Naive thymus-derived CD8-positive, alpha-beta T cell (primary cell): ENCODE results near the gene CCNT2. TPM values are rescaled to one million over a fixed set of nuclear protein-coding genes. Genes with fewer than 3 reads are reported as not detected.

Source experiments
- ATAC-seq, 2 donors: fragments of 150-1000 bp; cut with Tn5 transposase in 1 of 2; sonication (Bioruptor Pico), chemical (Tn5 transposase) in 1 of 2; 1 replicate in 1 of 2; 2 replicates in 1 of 2; pipeline ENCODE4 v1.10.0; 2021; ENCODE audit warnings: mild to moderate bottlenecking in 2 of 2, moderate library complexity in 2 of 2
- POLR2A ChIA-PET: fragments of 350-600 bp; sonication (Branson Sonifier 250); formaldehyde crosslinking; loops from one replicate; lab custom pipeline; 2021; ENCODE audit warnings: antibody characterized with exemption; lab: Charles Lee
- DNase-seq, 10 donors: peaks; one replicate each; pipeline versions ENCODE4 v3.0.0 to v3.0.0-alpha.2; 2020 to 2022
- H3K27ac Mint-ChIP-seq, 10 donors: one replicate each; pipeline ENCODE4 v1.8.0; 2020 to 2022; ENCODE audit warnings: mild to moderate bottlenecking in 10 of 10, mixed read lengths in 10 of 10, moderate library complexity in 4 of 10, inconsistent platforms in 1 of 10
- H3K27me3 Mint-ChIP-seq, 5 donors: one replicate each; pipeline ENCODE4 v1.8.0; 2021 to 2022; ENCODE audit warnings: mixed read lengths in 5 of 5
- H3K36me3 Mint-ChIP-seq, 3 donors: one replicate each; pipeline ENCODE4 v1.8.0; 2020 to 2022; ENCODE audit warnings: mixed read lengths in 3 of 3, mild to moderate bottlenecking in 2 of 3, inconsistent platforms in 1 of 3
- H3K4me1 Mint-ChIP-seq, 4 donors: one replicate each; pipeline ENCODE4 v1.8.0; 2021 to 2022; ENCODE audit warnings: mixed read lengths in 4 of 4
- H3K4me3 Mint-ChIP-seq, 10 donors: one replicate each; pipeline ENCODE4 v1.8.0; 2020 to 2022; ENCODE audit warnings: mild to moderate bottlenecking in 10 of 10, mixed read lengths in 10 of 10, moderate library complexity in 6 of 10, inconsistent platforms in 1 of 10
- H3K9me3 Mint-ChIP-seq, 9 donors: one replicate each; pipeline ENCODE4 v1.8.0; 2020 to 2022; ENCODE audit warnings: mixed read lengths in 9 of 9, mild to moderate bottlenecking in 3 of 9, inconsistent platforms in 1 of 9, moderate library complexity in 1 of 9
- polyA plus RNA-seq, 3 donors: library from polyadenylated mRNA; unstranded; fragments of 300-500 nt; fragmentation: Illumina TruSeq; gene quantifications; one replicate each; pipeline ENCODE4 v1.2.3, GENCODE V29; 2021
- total RNA-seq, 8 experiments: library from RNA in 2 of 8; stranded (reverse) in 2 of 8; gene quantifications; one replicate each; pipeline ENCODE4 v1.2.3 and lab custom pipeline; 2021 to 2026

The CCNT2 gene
- total and polyA plus RNA-seq, 5 experiments from 2014 or later: 17.5 to 80.1 (median 21.9) TPM

- peaks cover 40 to 90% (median 82%) of the 10 kb centered on the region in 4 donors for H3K4me1 Mint-ChIP-seq
- POLR2A ChIA-PET: no interaction called here
- no peaks in the 10 kb centered on the region for H3K27me3 Mint-ChIP-seq
- no peaks in the 10 kb centered on the region for H3K9me3 Mint-ChIP-seq
- DNase-seq (no peak), ATAC-seq (no peak)
- peak overlapping the region in 9 of 10 donors; percentile 7 to 74 (median 63) for H3K4me3 Mint-ChIP-seq
- peak overlapping the region in 5 of 10 donors; percentile 6 to 85 (median 83) for H3K27ac Mint-ChIP-seq
- peaks cover 5 to 67% (median 6%) of the 10 kb centered on the region in 3 donors for H3K36me3 Mint-ChIP-seq
Measured at GRCh38 chr2:134926231-134926931, 7.8 kb downstream of the CCNT2 start.

GRCh38 chr2:134927195-134927594, 8.6 kb downstream of the CCNT2 start:
- DNase-seq: no peak
- Mint-ChIP-seq H3K27ac (peak overlapping the region in 2 of 10 donors; percentile 28 to 83), H3K9me3 (no peaks in the 10 kb centered on the region), H3K27me3 (no peaks in the 10 kb centered on the region), H3K4me3 (peak overlapping the region in 4 of 10 donors; percentile 3 to 68 (median 45)), H3K36me3 (peaks cover 5 to 72% (median 6%) of the 10 kb centered on the region in 3 donors), H3K4me1 (peaks cover 42 to 90% (median 80%) of the 10 kb centered on the region in 4 donors)
- POLR2A ChIA-PET: no interaction called here
- ATAC-seq: no peak

DNA sequence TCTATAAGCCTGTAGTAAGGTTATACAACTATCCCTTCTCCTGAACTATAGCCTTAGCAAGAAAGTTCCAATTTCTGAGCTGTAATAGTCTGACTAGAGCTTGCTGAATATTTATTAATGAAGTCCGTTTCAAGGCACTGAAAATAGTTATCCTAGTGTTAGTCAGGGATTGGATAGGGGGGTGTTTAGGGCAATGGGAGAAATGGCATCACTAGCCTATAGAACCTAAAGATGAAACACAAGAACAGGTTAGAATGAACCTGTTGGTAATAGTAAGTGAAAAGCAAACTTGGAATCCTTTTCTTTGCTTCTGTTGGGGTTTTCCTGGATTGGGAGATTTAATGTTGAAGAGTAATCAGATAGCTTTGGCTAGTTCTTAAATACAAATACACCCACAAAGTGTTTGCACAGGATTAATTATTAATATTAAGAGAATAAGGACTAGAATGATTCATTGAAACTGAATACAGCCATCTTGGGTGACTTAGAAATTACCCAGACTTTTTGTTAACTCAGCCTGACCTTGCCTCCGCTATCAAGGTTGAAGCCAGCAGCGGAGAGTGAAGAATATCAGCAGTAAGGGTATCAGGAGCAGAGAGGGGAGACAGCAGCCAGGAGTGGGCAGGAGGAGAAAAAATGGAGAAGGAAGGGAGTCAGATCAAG, 14.4 kb downstream of the CCNT2 start:
- ATAC-seq (no peak), DNase-seq (no peak)
- POLR2A ChIA-PET: no interaction called here
- H3K4me1 Mint-ChIP-seq: peaks cover 26 to 77% (median 62%) of the 10 kb centered on the region in 4 donors
- H3K36me3 Mint-ChIP-seq: peaks cover 0 to 71% (median 6%) of the 10 kb centered on the region in 3 donors
- H3K27ac Mint-ChIP-seq: peak overlapping the region in 5 of 10 donors; percentile 23 to 78 (median 37)
- no peaks in the 10 kb centered on the region for H3K9me3 Mint-ChIP-seq
- peak overlapping the region in 6 of 10 donors; percentile 4 to 71 (median 32) for H3K4me3 Mint-ChIP-seq
- H3K27me3 Mint-ChIP-seq: no peaks in the 10 kb centered on the region

DNA sequence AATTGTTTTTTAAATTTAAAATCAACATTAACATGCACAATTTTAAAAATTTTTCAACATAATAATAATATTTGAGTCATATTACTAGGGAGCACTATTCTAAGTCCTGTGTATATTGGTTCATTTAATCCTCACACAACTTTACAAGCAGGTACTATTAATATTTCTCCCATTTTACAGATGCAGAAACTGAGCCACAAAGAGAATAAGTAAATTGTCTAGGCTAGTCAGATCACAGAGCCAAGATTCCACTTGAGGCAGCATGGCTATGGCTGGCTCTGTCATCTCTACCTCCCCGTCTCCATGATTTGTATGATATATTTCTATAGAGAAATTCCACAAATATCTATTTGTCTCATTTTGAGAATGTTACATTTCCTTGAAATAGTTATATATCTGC, 15.1 kb downstream of the CCNT2 start:
- POLR2A ChIA-PET: no interaction called here
- Mint-ChIP-seq H3K9me3 (no peaks in the 10 kb centered on the region), H3K27me3 (no peaks in the 10 kb centered on the region), H3K4me1 (peaks cover 23 to 74% (median 59%) of the 10 kb centered on the region in 4 donors), H3K4me3 (peak overlapping the region in 3 of 10 donors; percentile 18 to 44 (median 33)), H3K36me3 (peaks cover 0 to 73% (median 6%) of the 10 kb centered on the region in 3 donors), H3K27ac (peak overlapping the region in 2 of 10 donors; percentile 15 to 53)
- ATAC-seq (no peak), DNase-seq (no peak)

GRCh38 chr2:134934150-134934549, 15.5 kb downstream of the CCNT2 start:
- ATAC-seq: no peak
- H3K36me3 Mint-ChIP-seq: peaks cover 0 to 73% (median 8%) of the 10 kb centered on the region in 3 donors
- H3K27ac Mint-ChIP-seq: peak overlapping the region in 4 of 10 donors; percentile 15 to 56 (median 39)

GRCh38 chr2:134934641-134935040, 16.0 kb downstream of the CCNT2 start:
- DNase-seq: no peak
- Mint-ChIP-seq H3K4me1 (peaks cover 23 to 70% (median 53%) of the 10 kb centered on the region in 4 donors), H3K4me3 (peak overlapping the region in 6 of 10 donors; percentile 1 to 43 (median 16)), H3K27ac (peak overlapping the region in 6 of 10 donors; percentile 4 to 75 (median 54)), H3K27me3 (no peaks in the 10 kb centered on the region), H3K36me3 (peaks cover 0 to 75% (median 11%) of the 10 kb centered on the region in 3 donors), H3K9me3 (no peaks in the 10 kb centered on the region)
- POLR2A ChIA-PET: no interaction called here
- ATAC-seq: no peak

More at GRCh38 chr2:134934150-134934549, 15.5 kb downstream of the CCNT2 start:
- POLR2A ChIA-PET: no interaction called here
- H3K4me1 Mint-ChIP-seq: peaks cover 23 to 73% (median 57%) of the 10 kb centered on the region in 4 donors
- H3K4me3 Mint-ChIP-seq: peak overlapping the region in 5 of 10 donors; percentile 14 to 44 (median 20)
- H3K27me3 Mint-ChIP-seq: no peaks in the 10 kb centered on the region
- no peaks in the 10 kb centered on the region for H3K9me3 Mint-ChIP-seq
- DNase-seq: no peak

- Mint-ChIP-seq H3K27me3 (no peaks in the 10 kb centered on the region), H3K27ac (no peak overlapping the region), H3K4me1 (peaks cover 13 to 58% (median 39%) of the 10 kb centered on the region in 4 donors), H3K36me3 (peaks cover 0 to 72% (median 11%) of the 10 kb centered on the region in 3 donors), H3K9me3 (no peaks in the 10 kb centered on the region), H3K4me3 (no peak overlapping the region)
- ATAC-seq: no peak
- POLR2A ChIA-PET: interaction anchor here (0.6 kb wide), 1 partner anchor 13 kb away, joined by 7 read pairs; no protein-coding TSS in a partner anchor
- no peak for DNase-seq
Measured at GRCh38 chr2:134936691-134937090, 18.1 kb downstream of the CCNT2 start.

DNA sequence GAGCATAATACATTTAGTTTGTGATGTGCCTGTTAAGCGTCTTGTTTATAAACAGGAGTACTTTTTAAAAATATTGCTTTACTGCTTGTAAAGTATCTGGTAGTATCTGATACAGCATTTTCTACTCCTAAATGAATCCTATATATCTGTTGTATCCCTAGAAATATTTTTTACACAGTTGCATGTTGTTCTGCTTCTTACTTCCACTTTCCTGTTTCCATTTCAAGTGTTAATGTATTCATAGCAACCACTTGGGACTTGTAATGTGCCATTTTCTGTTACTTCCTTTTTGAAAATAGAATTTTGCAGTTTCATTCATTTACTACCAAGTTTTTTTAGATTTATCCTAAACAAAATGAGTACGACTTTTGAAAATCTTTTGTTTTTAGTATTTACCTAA, 24.9 kb downstream of the CCNT2 start:
- peaks cover 0 to 75% (median 13%) of the 10 kb centered on the region in 3 donors for H3K36me3 Mint-ChIP-seq

GRCh38 chr2:134944975-134945374, 26.4 kb downstream of the CCNT2 start:
- no peaks in the 10 kb centered on the region for H3K9me3 Mint-ChIP-seq
- peak overlapping the region in 5 of 10 donors; percentile 8 to 77 (median 42) for H3K27ac Mint-ChIP-seq
- ATAC-seq (no peak), DNase-seq (no peak)
- peaks cover 0 to 76% (median 7%) of the 10 kb centered on the region in 3 donors for H3K36me3 Mint-ChIP-seq
- POLR2A ChIA-PET: no interaction called here
- H3K27me3 Mint-ChIP-seq: no peaks in the 10 kb centered on the region
- H3K4me3 Mint-ChIP-seq: no peak overlapping the region
- H3K4me1 Mint-ChIP-seq: peaks cover 17 to 52% (median 29%) of the 10 kb centered on the region in 4 donors

More for the DNA sequence above, 24.9 kb downstream of the CCNT2 start:
- H3K27ac Mint-ChIP-seq: peak overlapping the region in 2 of 10 donors; percentile 37 to 48
- H3K9me3 Mint-ChIP-seq: no peaks in the 10 kb centered on the region
- H3K27me3 Mint-ChIP-seq: no peaks in the 10 kb centered on the region
- DNase-seq (no peak), ATAC-seq (no peak)
- peaks cover 11 to 42% (median 19%) of the 10 kb centered on the region in 4 donors for H3K4me1 Mint-ChIP-seq
- H3K4me3 Mint-ChIP-seq: no peak overlapping the region
- POLR2A ChIA-PET: no interaction called here

DNA sequence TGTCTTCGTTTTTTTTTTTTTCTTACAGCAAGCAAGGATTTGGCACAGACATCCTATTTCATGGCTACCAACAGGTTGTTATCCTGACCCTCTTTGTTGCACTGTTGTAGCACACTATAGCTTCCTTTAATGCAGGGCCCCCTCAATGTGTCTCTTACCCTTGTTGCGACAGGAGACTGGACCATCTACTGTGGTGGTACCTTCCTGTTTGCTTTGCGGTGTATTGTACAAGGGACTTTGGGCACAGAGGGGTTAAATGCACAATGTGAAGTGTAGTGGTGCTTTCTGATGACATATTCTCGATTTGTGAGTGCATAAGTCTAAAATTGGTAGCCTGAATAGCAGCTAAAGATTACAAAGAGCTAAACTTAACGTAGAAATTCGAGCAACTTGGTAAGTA, 27.5 kb downstream of the CCNT2 start:
- Mint-ChIP-seq H3K4me1 (peaks cover 18 to 58% (median 32%) of the 10 kb centered on the region in 4 donors), H3K27ac (peak overlapping the region in 5 of 10 donors; percentile 11 to 85 (median 77)), H3K36me3 (peaks cover 0 to 79% (median 7%) of the 10 kb centered on the region in 3 donors), H3K4me3 (no peak overlapping the region), H3K27me3 (no peaks in the 10 kb centered on the region), H3K9me3 (no peaks in the 10 kb centered on the region)
- POLR2A ChIA-PET: interaction anchor here (0.9 kb wide), 1 partner anchor 27 kb away, joined by 4 read pairs; the partner anchor contains the start of gene CCNT2
- ATAC-seq (no peak), DNase-seq (no peak)

DNA sequence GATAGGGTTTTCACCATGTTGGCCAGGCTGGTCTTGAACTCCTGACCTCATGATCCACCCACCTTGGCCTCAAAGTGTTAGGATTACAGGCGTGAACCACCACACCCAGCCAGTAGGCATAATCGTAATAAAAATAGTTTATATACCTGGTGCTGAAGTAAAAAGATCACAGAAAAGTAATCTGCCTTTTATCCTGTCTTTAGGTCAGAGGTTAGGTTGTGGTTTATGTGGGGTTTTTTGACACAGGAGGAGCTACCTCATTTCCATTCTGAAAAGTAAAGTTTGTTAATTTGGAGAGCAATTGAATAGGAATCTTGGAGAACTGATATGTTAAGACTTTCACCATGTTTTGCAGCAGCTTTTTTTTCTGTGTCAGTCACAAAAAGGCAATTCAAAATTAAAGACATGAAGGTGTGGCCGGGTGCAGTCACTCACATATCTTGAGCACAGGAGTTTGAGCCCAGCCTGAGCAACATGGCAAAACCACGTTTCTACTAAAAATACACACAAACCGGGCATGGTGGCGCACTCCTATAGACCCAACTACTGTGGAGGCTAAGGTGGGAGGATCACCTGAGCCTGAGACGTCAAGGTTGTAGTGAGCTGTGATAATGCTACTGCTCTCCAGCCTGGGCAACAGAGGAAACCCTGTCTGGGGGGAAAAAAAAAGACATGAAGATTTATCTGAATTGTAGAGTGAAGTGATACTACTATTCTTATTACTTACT, 31.5 kb downstream of the CCNT2 start:
- peaks cover 0 to 91% (median 14%) of the 10 kb centered on the region in 3 donors for H3K36me3 Mint-ChIP-seq
- ATAC-seq: peak; percentile 47 to 71
- peak overlapping the region in 4 of 10 donors; percentile 0 to 60 (median 32) for H3K4me3 Mint-ChIP-seq
- peak in 2 of 10 donors; percentile 8 to 18 for DNase-seq
- no peaks in the 10 kb centered on the region for H3K9me3 Mint-ChIP-seq
- POLR2A ChIA-PET: interaction anchor here (0.9 kb wide), 1 partner anchor 13 kb away, joined by 3 read pairs; no protein-coding TSS in a partner anchor
- H3K27ac Mint-ChIP-seq: peak overlapping the region; percentile 28 to 79 (median 69)
- peaks cover 14 to 32% (median 30%) of the 10 kb centered on the region in 4 donors for H3K4me1 Mint-ChIP-seq
- no peaks in the 10 kb centered on the region for H3K27me3 Mint-ChIP-seq

GRCh38 chr2:134950886-134951285, 32.3 kb downstream of the CCNT2 start:
- Mint-ChIP-seq H3K27me3 (no peaks in the 10 kb centered on the region), H3K4me3 (no peak overlapping the region), H3K4me1 (peaks cover 10 to 28% (median 24%) of the 10 kb centered on the region in 4 donors), H3K9me3 (no peaks in the 10 kb centered on the region), H3K36me3 (peaks cover 0 to 86% (median 12%) of the 10 kb centered on the region in 3 donors), H3K27ac (no peak overlapping the region)
- DNase-seq (no peak), ATAC-seq (no peak)
- POLR2A ChIA-PET: interaction anchor here (0.9 to 1.1 kb wide), 2 partner anchors 12 to 15 kb away, joined by 3 to 5 read pairs; no protein-coding TSS in a partner anchor
